ENCODE results near the gene LGR6.

Gene LGR6

DNA sequence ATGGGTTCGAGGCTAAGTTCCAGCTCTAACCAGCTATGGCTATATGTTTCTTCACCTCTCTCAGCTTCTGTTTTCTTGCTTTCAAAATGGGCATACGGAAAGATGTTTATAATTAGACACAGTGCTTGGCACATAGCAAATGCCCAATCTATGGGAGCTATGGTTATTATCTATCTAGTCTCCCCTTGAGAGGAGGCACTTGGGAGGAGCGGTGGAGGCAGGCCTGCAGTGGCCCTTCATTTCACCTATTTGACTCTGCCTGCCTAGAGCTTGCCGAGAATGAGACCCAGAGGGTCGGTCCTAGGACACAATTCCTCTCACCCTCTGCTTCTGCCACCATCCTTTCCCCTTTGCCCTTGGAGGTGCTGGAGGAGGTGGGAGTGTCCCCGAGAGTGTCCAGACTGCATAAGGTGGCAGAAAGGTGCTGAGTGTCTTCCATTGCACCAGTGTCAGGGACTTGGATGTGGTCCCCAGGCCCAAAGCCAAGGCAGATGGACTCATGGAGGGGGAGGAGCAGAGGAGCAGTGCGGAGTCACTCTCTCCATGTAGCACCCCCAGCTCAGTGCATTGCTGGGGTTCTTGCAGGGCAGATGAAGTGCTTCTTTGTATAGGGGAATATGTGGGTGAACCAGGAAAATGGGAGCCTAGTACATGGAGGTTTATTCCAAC lies 9.0 kb downstream of the LGR6 start:
- Histone ChIP-seq H3K36me3 (ENCODE audit: control insufficient read depth, insufficient read depth, low read length) (no peaks in the 10 kb centered on the region), H3K9me3 (ENCODE audit: control insufficient read depth, low read length) (no peaks in the 10 kb centered on the region), H3K4me1 (no peaks in the 10 kb centered on the region), H2AFZ (no peak overlapping the region), H3K9ac (no peak overlapping the region), H3K27me3 (ENCODE audit: control insufficient read depth, insufficient read depth, low read length) (no peaks in the 10 kb centered on the region), H3K79me2 (no peaks in the 10 kb centered on the region), H3K27ac (no peak overlapping the region), H3K4me2 (ENCODE audit: low read length) (no peak overlapping the region), H3K4me3 (ENCODE audit: low read depth, low read length) (no peak overlapping the region)
- TF ChIP-seq CTCF (IDR thresholded peaks at IDR 0.05): no peak

DNA sequence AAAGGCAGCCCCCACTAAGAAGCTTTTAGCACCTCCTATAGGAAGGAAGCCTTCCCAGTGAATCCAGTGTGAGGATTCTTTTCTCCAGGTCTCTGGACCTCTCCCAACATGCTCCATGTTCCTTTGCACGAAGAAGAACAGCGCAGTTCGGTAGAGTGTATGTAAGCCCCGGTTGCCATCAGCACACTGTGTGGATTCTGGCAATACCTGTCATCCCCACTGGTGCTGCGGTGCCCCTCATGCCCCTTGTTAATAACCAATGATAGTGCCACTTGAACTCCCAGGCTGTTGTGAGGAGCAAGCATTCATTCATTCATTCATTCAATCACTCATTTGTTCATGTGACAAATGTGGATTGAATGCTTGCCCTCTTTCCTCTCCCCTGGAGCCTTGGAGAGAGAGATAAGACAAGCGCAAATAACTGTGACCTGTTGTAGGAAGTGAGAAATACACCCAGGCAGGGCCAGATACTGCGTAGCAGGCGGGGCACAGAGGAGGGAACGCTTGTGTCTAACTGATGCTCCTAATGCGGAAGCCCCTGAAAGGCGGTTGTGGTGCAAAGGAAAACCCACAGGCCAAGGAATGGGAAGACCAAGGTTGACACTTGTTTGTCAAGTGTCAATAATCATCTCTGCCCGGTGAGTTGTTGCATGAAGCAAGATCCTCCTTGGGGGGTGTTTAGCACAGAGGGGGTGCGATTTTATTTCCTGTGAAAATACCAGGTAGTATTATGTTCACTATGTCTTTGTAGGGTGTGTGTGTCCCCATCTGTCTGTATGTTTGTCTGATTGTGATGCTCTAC lies 9.8 kb downstream of the LGR6 start:
- Histone ChIP-seq H3K9ac (no peak overlapping the region), H3K79me2 (no peaks in the 10 kb centered on the region), H3K9me3 (ENCODE audit: control insufficient read depth, low read length) (no peaks in the 10 kb centered on the region), H3K4me2 (ENCODE audit: low read length) (no peak overlapping the region), H3K4me1 (no peaks in the 10 kb centered on the region), H3K4me3 (ENCODE audit: low read depth, low read length) (no peak overlapping the region), H2AFZ (no peak overlapping the region), H3K36me3 (ENCODE audit: control insufficient read depth, insufficient read depth, low read length) (no peaks in the 10 kb centered on the region), H3K27me3 (ENCODE audit: control insufficient read depth, insufficient read depth, low read length) (no peaks in the 10 kb centered on the region), H3K27ac (no peak overlapping the region)
- TF ChIP-seq CTCF (IDR thresholded peaks at IDR 0.05): no peak

- Histone ChIP-seq H3K4me2 (ENCODE audit: low read length) (no peak overlapping the region), H3K27me3 (ENCODE audit: control insufficient read depth, insufficient read depth, low read length) (no peaks in the 10 kb centered on the region), H3K9me3 (ENCODE audit: control insufficient read depth, low read length) (no peaks in the 10 kb centered on the region), H3K4me3 (ENCODE audit: low read depth, low read length) (no peak overlapping the region), H3K27ac (no peak overlapping the region), H3K79me2 (no peaks in the 10 kb centered on the region), H2AFZ (no peak overlapping the region), H3K36me3 (ENCODE audit: control insufficient read depth, insufficient read depth, low read length) (no peaks in the 10 kb centered on the region), H3K9ac (no peak overlapping the region), H3K4me1 (no peaks in the 10 kb centered on the region)
- no peak for TF ChIP-seq CTCF (IDR thresholded peaks at IDR 0.05)
These were observed 10.5 kb downstream of the LGR6 start for GRCh38 chr1:202204065-202204464.

DNA sequence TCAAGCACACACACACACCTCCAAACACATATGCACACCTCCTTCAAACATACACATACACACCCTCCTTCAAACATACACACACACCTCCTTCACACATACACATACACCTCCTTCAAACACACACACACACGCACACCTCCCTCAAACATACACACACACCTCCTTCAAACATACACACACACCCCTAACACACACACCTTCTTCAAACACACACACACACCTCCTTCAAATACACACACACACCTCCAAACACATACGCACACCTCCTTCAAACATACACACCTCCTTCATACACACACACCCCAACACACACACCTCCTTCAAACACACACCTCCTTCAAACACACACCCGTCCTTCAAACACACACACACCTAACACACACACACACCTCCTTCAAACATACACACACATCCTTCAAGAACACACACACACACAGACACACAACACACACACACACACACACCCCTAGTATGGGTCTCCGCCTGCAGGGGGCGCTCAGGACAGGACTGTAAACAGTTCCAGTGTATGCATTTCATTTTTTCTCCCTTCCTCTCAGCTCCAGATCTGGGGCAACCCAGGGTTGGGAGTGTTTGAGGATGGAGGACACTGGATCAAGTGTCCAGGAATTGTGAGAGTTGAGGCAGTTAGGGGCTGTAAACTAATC lies 12.1 kb downstream of the LGR6 start:
- H3K4me2 ChIP-seq (ENCODE audit: low read length): no peak overlapping the region
- no peak overlapping the region for H3K9ac ChIP-seq
- no peak for TF ChIP-seq CTCF (IDR thresholded peaks at IDR 0.05)
- H3K27me3 ChIP-seq (ENCODE audit: control insufficient read depth, insufficient read depth, low read length): no peaks in the 10 kb centered on the region
- H3K9me3 ChIP-seq (ENCODE audit: control insufficient read depth, low read length): no peaks in the 10 kb centered on the region
- H2AFZ ChIP-seq: no peak overlapping the region
- no peaks in the 10 kb centered on the region for H3K36me3 ChIP-seq (ENCODE audit: control insufficient read depth, insufficient read depth, low read length)
- no peaks in the 10 kb centered on the region for H3K4me1 ChIP-seq
- H3K27ac ChIP-seq: no peak overlapping the region
- H3K4me3 ChIP-seq (ENCODE audit: low read depth, low read length): no peak overlapping the region
- H3K79me2 ChIP-seq: no peaks in the 10 kb centered on the region
